GM19239 (cell line): ENCODE data around the gene PIEZO2.
"Not testable (repeated sequence)": the region's sequence is repeated elsewhere in the genome, so short reads cannot be mapped to it uniquely, and the experiment has no call there.

Experiments used
- DNase-seq: peaks from one replicate; pipeline ENCODE4 v3.0.0; 2011; ENCODE audit warnings: low spot score; ENCODE audit not compliant: insufficient read length
- FAIRE-seq: peaks from 2 replicates; lab custom pipeline; 2011; peaks lifted over from hg19 to GRCh38; lab: Jason Lieb, UNC

PIEZO2 gene

GRCh38 chr18:10679557-10680270, 469.7 kb downstream of the PIEZO2 start:
- FAIRE-seq (no peak), DNase-seq (no peak)

GRCh38 chr18:10671441-10671840, 477.9 kb downstream of the PIEZO2 start:
- FAIRE-seq (no peak), DNase-seq (no peak)

GRCh38 chr18:10670856-10671255, 478.5 kb downstream of the PIEZO2 start:
- FAIRE-seq (no peak), DNase-seq (no peak)

- FAIRE-seq (no peak), DNase-seq (no peak)
These were observed 479.8 kb downstream of the PIEZO2 start for GRCh38 chr18:10669441-10670100.

- DNase-seq, result no peak
- no peak for FAIRE-seq
These were observed 485.6 kb downstream of the PIEZO2 start for GRCh38 chr18:10663750-10664149.

- FAIRE-seq (no peak), DNase-seq (no peak)
These were observed 488.1 kb downstream of the PIEZO2 start for GRCh38 chr18:10661317-10661716.

GRCh38 chr18:10660179-10660884, 489.0 kb downstream of the PIEZO2 start:
- no peak for DNase-seq
- no peak for FAIRE-seq

- FAIRE-seq (no peak), DNase-seq (no peak)
These were observed 489.8 kb downstream of the PIEZO2 start for GRCh38 chr18:10659594-10659993.

GRCh38 chr18:10659000-10659399, 490.4 kb downstream of the PIEZO2 start:
- no peak for FAIRE-seq
- no peak for DNase-seq

- not testable (repeated sequence) for DNase-seq, FAIRE-seq
These were observed 505.4 kb downstream of the PIEZO2 start for GRCh38 chr18:10644003-10644402.

GRCh38 chr18:10642915-10643524, 506.3 kb downstream of the PIEZO2 start:
- peak; percentile 11 for FAIRE-seq
- DNase-seq, result not testable (repeated sequence)

GRCh38 chr18:10638539-10638885, 510.9 kb downstream of the PIEZO2 start:
- FAIRE-seq, DNase-seq: not testable (repeated sequence)

- not testable (repeated sequence) for FAIRE-seq, DNase-seq
These were observed 511.4 kb downstream of the PIEZO2 start for GRCh38 chr18:10637858-10638538.

- FAIRE-seq, result peak; percentile 94
- peak; percentile 17 for DNase-seq
These were observed 520.3 kb downstream of the PIEZO2 start for GRCh38 chr18:10629076-10629475.

GRCh38 chr18:10626606-10627213, 522.7 kb downstream of the PIEZO2 start:
- DNase-seq, FAIRE-seq: not testable (repeated sequence)

- not testable (repeated sequence) for FAIRE-seq
These were observed 525.8 kb downstream of the PIEZO2 start for GRCh38 chr18:10623606-10624005.

GRCh38 chr18:10622982-10623381, 526.4 kb downstream of the PIEZO2 start:
- not testable (repeated sequence) for FAIRE-seq, DNase-seq

More at GRCh38 chr18:10623606-10624005, 525.8 kb downstream of the PIEZO2 start:
- DNase-seq, result not testable (repeated sequence)

GRCh38 chr18:10620670-10621329, 528.6 kb downstream of the PIEZO2 start:
- not testable (repeated sequence) for DNase-seq, FAIRE-seq
